GM21390 (cell line): ENCODE measurements around the gene FBXO24.

Source experiments
- ATAC-seq: cut with Tn5 transposase; IDR thresholded peaks from one replicate; pipeline ENCODE4 v1.9.1; 2021; ENCODE audit not compliant: unreplicated experiment

FBXO24 gene

GRCh38 chr7:100614308-100614861 lies 28.3 kb downstream of the FBXO24 start:
- ATAC-seq = no peak

GRCh38 chr7:100620239-100620638 lies 34.1 kb downstream of the FBXO24 start:
- ATAC-seq = no peak

DNA sequence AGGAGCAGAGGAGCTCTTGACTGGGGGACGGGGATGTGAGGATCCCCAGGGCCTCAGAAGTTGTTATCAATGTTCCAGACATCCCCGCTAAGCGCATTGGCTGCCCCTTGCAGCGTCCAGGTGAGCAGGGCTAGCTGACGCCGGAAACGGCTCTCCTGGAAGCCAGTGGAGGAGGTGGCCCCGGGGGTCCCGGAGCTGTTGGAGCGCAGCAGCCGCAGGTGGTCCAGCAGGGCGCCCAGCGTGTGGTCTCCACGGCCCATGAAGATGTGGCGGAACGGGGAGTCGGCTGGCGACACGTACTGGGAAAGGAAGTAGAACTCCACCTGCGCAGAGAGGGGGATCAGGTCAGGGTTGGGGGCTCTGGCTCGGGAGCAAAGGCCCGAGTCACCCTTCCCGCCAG lies 34.7 kb downstream of the FBXO24 start:
- ATAC-seq = no peak

DNA sequence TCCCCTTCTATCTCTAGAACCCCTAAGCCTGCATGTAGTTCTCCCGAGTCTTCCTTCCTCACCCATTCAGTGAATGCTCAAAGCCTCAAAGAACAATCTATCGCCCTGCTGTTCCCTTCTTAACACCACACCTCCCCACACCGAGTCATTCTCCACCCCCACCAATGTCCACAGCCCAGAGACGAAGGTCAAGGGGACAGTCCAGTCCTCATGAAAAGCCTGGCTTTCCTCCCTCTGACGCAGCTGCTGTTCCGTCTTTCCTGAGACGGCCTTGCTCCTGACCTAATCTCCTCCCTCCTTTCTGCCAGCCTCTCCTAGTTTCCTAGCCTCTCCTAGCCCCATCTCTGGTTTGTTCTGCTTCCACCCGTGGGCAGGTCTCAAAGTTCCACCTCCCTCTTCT lies 35.4 kb downstream of the FBXO24 start:
- ATAC-seq = no peak

DNA sequence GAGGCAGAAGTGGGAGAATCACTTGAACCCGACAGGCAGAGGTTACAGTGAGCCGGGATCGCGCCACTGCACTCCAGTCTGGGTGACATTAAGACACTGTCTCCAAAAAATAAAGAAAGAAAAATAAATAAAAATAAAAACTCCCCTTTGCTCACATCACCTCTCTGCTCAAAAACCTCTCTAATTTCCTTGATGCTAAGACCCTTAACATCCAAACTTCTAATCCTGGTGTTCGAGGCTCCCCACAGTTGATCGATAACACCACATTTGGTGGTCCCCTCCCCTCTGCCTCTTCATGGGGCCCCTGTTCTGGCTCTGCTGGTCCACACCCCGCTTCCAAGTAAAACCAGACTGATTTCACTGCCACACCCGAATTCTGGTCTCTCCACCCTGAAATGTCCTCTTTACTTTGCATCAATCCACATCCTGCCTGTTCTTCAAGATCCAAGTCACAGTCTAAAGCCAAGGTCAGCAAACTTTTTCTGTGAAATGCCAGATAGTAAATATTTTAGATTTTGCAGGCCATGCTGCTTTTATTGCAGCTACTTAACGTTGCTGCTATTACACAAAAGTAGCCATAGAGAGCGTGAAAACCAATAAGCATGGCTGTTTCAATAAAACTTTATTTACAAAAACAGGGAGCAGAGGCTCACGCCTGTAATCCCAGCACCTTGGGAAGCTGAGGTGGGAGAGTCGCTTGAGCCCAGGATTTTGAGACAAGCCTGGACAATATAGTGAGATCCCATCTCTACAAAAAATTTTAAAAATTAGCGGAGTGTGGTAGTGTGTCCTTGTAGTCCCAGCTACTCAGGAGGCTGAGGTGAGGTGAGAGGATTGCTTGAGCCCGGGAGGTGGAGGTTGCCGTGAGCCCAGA lies 38.1 kb downstream of the FBXO24 start:
- ATAC-seq = no peak

- ATAC-seq = no peak
Observed at GRCh38 chr7:100626055-100626454, 39.9 kb downstream of the FBXO24 start.

DNA sequence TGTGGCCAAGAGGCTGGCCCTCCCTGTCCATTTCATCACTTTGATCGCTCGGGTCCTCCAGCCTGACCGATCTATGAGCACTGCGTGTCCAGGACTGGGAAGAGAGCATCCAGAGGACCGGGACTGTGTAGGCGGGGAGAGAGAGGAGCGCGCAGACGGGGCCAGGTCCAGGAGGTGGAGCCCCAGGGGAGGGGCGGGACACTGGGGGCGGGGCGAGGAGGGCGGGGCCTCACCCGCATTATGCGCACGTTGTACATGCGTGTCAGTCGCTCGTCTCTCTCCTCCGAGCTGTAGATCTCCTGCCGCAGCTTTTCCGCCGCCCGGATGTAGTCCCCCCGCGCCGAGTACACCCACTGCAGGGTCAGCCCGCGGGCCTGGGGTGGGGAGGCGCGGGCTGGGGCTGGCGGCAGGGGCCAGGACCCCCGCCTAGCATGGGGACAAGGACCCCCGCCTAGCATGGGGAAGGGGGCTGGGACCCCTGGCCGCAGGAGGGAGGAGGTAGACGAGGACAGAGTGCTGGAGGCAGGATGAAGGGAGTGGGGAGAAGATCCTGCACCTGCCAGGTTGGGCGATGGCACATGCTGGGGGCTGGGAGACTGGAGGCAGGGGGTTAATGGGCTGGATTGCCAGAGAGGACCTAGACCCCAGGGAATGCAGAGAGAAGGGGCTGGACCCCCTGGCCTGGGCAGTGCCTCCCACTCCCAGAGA lies 40.6 kb downstream of the FBXO24 start:
- peak; percentile 80 for ATAC-seq

DNA sequence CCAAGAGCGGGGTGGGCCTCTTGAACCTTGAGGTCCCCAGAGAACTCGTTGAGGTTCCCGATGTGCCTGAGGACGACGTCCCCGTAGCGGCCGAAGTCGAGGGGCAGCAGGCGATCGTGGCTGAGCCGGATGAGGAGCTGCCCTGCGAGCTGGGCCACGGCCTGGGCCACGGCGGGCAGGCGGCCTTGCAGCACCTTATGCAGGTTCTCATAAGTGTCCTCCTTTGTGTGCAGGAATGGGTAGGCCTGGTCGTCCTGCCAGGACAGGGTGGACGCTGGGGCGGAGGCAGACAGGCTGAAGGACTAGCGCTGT lies 41.1 kb downstream of the FBXO24 start:
- no peak for ATAC-seq

DNA sequence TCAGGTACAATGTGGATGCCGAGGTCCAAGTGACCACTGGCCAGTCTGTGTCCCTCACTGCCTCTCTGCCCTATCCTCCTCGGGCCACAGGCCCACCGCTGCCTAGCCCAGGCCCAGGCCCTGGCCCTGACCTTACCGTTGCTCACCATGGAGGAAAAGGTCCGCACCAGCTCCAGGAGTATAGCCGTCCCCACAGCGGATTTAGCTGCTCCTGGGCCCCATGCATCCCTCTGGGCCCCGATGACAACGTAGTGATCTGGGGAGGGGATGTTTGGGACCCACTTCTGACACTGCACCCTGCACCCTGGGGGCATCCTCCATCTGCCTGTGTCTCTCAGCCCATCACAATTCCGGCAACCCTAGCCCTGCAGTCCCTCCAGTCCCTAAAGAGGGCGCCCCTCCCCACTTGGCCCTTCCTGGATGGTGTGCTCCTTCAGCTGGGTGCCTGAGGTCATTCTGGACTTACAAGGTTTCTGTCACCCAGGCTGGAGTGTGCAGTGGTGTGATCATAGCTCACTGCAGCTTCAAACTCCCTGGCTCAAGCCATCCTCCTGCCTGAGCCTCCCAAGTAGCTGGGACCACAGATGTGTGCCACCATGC lies 43.1 kb downstream of the FBXO24 start:
- ATAC-seq = no peak

DNA sequence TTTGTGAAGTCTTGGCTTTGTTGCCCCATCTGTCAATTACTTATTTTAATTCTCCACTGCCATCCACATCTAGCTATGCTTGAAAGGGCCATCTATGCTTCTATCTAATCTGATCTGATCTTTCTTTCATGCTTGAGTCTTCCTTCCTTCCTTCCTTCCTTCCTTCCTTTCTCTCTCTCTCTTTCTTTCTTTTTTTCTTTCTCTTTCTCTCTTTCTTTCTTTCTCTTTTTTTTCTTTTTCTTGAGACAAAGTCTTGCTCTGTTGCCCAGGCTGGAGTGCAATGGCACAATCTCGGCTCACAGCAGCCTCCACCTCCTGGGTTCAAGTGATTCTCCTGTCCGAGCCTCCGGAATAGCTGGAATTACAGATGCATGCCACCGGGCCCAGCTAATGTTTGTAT lies 43.9 kb downstream of the FBXO24 start:
- ATAC-seq = no peak

- ATAC-seq = peak; percentile 53
Observed at GRCh38 chr7:100632951-100633717, 47.0 kb downstream of the FBXO24 start.

DNA sequence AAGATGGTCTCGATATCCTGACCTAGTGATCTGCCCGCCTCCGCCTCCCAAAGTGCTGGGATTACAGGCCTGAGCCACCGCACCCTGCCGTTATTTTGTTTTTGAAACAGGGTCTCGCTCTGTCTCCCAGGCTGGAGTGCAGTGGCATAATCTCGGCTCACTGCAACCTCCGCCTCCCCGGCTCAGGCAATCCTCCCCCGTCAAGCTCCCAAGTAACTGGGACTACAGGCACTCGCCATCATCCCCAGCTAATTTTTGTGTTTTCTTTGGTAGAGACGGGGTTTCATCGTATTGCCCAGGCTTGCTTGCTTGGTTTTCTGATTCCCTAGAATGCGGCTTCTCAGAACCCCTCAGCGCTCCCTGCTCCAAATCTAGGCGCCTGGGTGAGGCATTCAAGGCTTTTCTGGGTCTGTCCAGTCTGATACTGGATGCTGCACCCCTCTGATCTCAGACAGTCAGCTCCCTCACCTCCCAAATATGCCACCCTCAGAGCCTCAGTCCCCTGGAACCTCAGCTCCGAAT lies 53.9 kb downstream of the FBXO24 start:
- no peak for ATAC-seq

DNA sequence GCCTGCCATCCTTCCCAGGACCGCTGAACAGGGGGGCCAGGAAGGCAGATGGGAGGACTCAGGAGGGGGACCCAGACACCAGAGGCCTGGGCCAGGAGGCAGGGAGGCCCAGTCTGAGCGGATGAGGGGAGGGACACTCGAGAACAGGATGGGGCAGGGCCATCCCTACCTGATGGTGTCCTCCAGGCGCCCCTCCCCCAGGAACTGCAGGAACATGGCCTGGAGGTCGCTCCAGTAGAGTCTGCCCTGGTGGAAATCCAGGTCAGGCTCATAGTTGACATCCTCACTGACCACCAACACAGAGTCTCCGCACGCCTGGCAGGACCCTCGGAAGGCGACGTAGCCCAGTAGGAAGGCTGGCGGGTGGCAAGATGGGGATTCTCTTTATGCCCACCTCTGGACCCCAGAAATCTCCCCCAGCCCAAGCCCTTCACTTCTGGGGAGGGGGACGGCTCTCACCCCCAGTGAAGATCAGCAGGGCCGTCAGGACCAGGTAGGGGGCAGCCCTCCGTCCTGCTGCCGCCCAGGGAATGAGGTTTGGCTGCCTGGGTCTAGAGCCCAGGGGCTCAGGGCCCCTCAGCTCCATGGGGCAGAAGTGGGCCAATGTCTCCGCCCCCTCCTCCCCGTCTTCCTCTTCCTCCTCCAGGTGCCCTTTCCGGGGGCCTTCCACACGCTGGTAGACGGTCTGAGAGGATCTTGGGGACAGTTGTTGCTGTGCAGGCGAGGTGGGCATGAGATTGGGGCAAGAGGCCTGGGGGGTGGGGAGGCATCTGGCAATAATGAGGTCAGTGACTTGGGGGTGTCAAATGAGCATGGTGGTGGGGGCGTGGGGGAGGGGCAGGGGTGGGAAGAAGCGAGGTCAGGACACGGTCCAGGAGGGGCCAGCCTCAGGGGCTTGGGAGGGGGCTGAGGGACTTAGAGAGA lies 54.7 kb downstream of the FBXO24 start:
- no peak for ATAC-seq

- no peak for ATAC-seq
Observed at GRCh38 chr7:100641463-100641859, 55.3 kb downstream of the FBXO24 start, which contains the start of gene TFR2. Gene TFR2, minus strand, starts transcription at chr7:100641552. Its CDS starts 43 bp downstream, at chr7:100641509.

GRCh38 chr7:100641860-100642533 lies 55.9 kb downstream of the FBXO24 start:
- ATAC-seq = no peak

DNA sequence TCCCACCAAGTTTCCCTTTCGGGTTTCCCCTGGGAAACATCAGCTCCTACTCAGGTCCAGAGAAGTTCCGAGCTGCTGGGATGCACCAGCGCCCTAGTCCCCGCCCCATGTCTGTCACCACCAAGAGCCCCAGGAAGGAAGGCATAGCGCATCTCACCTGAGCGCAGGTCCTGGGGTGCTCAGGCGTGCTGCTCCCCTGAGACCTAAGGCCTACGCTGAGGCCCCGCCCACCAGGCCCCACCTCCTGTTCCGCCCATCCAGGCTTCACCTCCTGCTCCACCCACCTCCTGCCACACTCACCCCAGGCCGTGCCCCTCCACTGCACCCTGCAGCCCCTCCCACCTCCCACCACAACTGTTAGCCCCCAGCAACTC lies 56.4 kb downstream of the FBXO24 start:
- ATAC-seq = no peak

DNA sequence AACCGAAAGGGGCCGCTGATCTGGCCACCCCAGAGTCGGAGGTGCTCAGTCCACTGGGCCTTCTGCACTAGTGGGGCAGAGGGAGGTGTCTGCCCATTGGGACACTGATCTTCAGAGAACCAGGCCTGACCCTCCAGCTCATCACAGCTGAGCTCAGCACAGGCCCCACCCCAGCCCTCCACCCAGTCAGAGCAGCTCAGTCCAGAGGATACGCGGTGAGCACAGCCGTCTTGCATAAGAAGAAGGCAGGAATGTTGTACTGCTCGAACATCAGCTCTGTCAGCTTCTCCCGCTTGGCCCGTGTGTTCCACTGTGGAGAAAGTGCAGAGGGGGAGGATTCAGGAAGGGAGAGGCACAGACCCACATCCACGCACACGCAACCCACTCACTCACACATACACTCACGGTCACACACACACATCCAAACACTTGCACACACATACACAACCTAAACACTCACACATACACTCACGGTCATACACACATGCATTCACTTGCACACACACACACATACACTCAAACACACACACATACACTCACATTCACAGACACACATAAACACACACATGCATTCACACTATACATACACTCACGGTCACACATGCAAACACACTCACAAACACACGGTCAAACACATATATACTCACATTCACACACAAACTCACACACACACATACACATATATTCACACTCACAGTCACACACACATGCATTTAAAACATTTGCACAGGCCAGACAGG lies 63.9 kb downstream of the FBXO24 start:
- no peak for ATAC-seq
